Stimulated activated CD4-positive, alpha-beta T cell treated with anti-CD3 and anti-CD28 coated beads, Interleukin-2, amount 100 ng/mL, for 24 hours (primary cell): ENCODE measurements around the gene NCOA7.
"Not testable (repeated sequence)": the region's sequence is repeated elsewhere in the genome, so short reads cannot be mapped to it uniquely, and the experiment has no call there.

ENCODE experiments used
- DNase-seq, 2 donors: peaks; one replicate each; pipeline ENCODE4 v3.0.0-alpha.2; 2020

The NCOA7 gene

DNA sequence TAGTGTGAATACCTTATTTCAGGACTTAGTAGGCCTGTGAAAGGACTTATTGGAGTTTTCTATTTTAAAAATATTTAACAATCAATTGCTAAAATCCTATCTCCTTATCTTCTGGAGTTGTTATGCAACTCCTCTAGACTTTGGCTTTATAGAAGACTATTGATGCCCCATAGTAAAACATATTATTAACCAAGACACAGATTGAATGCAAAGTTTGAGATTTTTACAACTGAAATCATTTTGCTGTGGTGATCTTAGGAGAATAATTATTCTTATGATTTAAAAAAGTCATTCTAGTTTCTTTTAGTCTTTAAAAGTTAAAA lies 36.9 kb upstream of the NCOA7 start:
- DNase-seq: no peak

DNA sequence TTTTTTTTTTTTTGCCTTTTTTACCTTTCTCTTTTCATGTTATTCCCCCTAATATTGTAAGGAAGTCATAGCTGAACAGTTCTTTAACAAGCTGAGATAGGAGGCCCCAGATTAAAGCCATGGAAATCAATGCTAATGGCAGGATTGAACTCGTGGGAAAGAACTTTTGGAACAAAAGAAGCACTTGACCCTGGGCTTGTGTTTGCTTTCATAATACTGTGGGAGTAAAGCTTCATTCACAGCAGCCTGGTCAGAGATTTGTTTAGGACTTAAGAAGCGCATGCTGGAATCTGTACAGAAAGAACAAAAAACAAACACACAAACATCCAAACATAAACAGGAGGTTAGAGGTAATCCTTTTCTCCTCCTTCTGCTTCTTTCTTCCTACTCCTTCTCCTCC lies 36.2 kb upstream of the NCOA7 start:
- DNase-seq: no peak

DNA sequence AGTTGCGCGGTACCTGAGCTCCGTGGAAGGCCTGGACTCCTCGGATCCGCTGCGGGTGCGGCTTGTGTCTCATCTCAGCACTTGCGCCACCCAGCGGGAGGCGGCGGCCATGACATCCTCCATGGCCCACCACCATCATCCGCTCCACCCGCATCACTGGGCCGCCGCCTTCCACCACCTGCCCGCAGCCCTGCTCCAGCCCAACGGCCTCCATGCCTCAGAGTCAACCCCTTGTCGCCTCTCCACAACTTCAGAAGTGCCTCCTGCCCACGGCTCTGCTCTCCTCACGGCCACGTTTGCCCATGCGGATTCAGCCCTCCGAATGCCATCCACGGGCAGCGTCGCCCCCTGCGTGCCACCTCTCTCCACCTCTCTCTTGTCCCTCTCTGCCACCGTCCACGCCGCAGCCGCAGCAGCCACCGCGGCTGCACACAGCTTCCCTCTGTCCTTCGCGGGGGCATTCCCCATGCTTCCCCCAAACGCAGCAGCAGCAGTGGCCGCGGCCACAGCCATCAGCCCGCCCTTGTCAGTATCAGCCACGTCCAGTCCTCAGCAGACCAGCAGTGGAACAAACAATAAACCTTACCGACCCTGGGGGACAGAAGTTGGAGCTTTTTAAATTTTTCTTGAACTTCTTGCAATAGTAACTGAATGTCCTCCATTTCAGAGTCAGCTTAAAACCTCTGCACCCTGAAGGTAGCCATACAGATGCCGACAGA lies 31.4 kb upstream of the NCOA7 start:
- peak in 1 of 2 donors; percentile 16 for DNase-seq

DNA sequence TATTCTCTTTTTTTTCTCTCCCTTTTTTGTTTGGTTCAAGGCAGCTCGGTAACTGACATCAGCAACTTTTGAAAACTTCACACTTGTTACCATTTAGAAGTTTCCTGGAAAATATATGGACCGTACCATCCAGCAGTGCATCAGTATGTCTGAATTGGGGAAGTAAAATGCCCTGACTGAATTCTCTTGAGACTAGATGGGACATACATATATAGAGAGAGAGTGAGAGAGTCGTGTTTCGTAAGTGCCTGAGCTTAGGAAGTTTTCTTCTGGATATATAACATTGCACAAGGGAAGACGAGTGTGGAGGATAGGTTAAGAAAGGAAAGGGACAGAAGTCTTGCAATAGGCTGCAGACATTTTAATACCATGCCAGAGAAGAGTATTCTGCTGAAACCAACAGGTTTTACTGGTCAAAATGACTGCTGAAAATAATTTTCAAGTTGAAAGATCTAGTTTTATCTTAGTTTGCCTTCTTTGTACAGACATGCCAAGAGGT lies 30.8 kb upstream of the NCOA7 start:
- DNase-seq: no peak

DNA sequence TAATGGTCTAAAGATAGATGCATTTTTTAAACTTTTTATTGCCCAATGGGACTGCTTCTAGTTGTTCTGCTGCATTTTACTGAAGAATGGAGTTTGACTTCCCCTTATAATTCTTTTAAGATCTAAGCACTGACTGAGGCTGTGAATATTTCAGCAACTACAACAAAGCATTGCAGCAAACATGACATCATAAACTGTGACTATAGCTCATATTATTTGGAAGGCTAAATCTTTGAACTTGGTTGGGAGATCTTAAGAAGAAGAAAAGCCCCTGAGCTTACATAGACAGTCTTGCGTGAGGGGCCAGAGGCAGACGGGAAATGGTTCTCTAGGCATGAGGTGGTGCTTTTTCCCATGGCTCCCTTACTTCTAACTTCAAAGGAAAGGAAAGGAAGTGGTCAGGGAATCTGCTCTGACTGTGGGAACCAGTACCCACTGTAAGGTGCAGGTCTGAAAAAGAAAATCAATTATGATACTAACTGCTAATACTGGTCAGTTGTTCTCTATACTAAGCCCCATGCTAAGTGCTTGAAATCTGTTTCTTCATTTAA lies 26.6 kb upstream of the NCOA7 start:
- no peak for DNase-seq

DNA sequence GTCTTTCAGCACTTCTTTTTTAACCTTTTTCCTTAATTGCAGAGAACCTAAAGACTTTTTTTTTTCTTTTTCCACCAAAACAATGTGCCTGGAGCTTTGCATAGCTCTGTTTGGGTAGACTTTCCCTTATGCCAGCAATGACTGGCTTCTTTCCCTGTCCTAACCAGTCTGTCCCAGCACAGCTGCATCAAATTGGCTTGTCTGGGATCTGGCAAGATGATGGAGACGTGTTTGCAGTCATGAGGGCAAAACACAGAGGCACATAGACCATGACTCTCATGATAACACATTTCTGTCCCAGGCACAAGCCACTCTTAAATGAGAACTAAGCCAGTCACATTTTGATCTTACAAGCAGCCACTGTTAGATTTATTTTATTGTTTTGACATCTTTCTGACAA lies 24.8 kb upstream of the NCOA7 start:
- DNase-seq: no peak

DNA sequence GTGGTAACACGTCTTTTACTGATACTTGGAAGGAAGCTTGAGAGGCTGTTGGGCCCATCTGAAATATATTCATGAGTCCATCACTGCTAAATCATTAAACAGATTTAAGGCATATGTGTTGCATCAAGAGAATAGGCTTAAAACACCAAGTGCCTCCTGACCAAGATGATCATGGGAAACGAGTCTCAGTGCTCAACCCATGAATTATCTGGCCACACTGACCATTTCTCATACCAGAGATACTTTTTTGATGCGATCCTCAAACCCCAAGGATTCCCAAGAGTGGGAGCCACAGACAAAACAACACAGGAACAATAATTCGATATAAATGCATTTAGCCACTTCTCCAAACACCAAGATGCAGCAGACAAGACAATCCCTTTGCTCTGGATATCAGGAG lies 24.1 kb upstream of the NCOA7 start:
- DNase-seq: no peak

DNA sequence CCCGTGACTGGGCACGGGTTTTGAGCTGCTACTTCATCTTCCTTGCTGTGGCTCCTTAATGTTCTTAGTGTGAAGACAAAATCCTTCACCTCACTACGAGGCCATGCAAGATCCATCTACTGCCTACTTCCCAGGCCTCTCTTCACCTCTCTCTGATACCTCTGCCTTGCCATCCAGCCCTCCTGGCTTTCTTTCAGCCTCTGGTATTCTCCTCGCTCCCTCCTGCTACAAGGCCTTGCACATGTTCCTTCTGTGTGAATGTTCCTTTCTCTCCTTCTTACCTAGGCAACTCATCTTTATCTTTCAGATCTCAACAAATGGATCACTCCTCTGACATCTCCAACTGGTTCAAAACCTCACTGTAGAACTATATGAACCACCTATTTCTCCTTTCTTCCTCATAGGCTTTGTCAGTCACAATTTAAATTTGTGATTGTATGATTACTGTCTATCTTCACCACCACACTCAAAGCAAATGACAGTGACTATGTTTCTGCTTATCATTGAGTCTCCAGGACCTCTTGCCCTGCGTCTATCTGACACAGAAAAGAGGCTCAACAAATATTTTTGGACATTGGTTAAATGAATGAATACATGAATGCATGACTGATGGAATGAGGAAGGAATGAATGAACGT lies 21.5 kb upstream of the NCOA7 start:
- DNase-seq: no peak

DNA sequence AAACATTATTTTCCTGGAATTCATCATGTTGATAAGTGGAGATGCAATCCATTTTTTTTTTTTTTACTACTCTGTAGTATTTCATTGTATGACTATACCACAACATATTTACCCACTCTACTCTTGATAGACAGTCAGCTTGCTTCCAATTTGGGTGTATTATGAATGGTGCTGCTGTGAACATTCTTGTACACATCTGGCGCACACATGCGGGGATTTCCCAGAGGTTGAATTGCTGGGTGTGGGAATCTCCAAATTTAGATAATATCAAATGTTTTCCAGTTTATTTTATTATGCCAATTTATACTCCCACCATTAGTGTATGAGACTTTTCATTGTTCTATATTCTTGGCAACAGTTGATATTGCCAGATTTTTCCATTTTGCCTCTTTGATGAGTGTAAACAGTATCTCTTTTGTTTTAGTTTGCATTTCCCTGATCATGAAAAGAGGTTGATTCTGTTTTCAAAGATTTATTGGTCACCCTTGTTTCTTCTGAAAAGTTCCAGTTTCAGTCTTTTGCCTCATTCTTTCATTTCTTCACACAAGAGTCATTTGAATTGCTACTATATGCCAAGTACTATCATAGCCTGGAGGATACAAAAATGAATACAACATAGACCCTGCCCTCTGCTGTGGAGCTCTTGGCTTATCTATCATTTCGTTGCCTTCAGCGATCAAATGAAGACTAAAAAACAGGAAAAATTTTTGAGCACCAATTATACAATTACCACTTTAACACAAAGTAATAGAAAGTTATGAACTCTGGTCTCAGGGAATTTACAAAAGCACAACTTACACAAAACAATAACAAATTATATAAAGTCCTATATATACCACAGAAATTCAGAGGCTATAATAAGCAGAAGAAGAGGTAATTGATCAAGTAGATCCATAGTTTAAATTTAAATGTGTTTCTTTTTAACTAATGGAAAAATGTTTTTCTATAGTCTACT lies 17.1 kb upstream of the NCOA7 start:
- DNase-seq: no peak

DNA sequence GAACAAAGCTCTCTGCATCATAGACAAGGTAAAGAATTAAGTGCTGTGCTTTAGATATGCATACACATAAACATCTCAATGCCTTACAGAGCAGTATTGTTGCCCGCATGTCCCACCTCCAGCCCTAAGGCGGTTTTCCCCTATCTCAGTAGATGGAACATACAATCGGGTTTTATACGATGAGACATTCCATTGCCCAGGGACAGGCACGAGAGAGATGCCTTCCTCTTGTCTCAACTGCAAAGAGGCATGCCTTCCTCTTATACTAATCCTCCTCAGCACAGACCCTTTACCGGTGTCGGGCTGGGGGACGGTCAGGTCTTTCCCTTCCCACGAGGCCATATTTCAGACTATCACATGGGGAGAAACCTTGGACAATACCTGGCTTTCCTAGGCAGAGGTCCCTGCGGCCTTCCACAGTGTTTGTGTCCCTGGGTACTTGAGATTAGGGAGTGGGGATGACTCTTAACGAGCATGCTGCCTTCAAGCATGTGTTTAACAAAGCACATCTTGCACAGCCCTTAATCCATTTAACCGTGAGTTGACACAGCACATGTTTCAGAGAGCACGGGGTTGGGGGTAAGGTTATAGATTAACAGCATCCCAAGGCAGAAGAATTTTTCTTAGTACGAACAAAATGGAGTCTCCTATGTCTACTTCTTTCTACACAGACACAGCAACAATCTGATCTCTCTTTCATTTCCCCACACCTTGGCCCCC lies 14.5 kb upstream of the NCOA7 start:
- DNase-seq: not testable (repeated sequence)

DNA sequence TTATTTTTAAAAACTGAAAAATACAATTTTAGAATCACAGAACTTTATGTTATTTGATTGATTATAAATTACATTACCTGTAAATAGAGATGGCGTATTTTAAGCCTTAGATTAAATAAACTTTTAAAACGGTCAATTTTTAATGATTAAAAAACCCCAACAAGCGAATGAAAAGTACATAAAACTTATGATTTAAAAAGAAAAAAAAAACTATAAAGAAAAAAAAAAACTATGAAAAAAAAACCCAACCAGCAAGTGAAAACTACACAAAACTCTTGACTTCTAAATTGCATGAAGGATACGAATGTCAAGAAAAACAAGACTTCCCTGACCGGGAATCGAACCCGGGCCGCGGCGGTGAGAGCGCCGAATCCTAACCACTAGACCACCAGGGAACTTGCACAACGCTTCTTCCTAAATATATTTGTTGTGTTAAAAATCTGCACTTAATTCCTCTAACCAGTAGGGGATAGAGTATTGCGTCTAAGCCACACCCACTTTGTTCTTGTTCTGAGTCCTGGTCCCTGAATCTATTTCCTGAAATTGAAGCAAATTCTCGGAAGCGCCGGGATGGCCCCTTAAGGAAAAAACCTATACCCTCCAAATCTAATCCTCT lies 10.7 kb upstream of the NCOA7 start:
- DNase-seq: peak; percentile 88 to 91

DNA sequence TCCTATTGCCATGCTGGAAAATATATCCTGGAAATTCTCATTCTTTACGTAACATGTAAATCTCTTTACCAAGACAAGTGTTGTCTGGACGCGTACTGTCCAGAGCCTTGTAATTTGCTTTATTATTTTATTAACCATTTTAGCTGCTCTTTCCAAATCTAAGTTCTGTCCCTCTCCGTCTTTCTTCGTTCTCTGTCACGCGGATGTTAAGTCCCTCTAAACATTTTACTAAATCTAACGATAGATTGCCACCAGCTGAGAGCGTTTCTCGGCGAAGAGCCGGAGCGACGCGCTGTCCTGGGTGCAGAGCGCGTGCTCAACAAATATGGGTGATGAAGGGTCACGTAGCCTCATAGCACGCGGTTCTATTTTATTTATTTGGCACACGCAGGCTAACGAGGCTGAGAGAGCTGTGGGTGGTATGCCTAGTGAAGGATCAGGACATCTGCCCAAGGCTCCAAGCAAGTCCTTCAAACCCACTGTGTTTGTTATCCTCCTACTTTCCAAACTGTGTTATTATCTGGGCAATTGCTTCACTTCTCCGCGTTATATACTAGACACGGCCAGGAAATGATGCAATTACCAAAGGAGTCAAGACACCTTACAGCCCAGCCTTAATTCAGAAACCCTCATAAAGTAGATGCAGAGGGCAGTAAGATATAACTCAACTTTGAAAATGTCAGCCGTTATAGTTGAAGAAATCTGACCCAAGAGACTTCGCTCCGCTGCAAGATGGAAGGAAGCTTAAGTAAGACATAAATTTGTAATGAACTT lies 10.0 kb upstream of the NCOA7 start:
- peak; percentile 52 to 64 for DNase-seq

DNA sequence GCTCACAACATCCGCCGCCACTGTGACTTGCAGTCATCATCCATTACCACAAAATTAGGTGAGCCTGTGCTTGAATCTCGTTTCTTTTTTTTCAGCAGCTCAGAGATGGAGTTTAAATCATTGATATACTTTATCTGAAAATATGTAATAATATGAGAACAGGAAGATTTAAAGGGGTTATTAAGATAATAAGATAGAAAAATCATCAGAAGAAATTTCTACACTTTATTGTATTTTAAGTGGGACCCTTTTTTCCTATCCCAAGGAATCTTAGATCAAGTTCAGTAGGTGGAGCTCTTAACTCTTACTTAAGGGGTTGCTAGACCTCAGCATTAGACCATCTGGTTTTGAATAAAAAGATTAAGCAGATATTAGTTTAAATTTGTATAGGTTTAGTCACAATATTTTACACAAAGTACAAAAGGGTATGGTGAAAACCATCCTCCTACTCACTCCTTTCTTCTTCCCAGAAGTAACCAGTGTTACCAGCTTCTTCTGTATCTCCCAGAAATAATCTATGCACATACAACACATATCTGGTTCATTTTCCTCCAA lies 9.4 kb upstream of the NCOA7 start:
- peak in 1 of 2 donors; percentile 53 for DNase-seq

DNA sequence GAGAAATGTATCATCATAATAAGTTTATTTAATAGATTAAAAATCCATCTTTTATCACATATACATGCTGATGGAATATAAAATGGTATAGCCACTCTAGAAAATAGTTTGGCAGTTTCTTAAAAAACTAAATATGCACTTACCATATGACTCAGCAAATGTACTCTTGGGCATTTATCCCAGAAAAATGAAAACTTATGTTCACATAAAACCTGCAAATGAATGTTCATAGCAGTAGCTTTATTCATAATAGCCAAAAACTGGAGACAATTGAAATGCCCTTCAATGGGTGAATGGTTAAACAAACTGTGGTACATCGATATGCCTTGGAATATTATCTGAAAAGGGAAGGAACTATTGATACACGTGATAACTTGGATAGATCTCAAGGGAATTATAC lies 6.4 kb upstream of the NCOA7 start:
- DNase-seq: no peak

DNA sequence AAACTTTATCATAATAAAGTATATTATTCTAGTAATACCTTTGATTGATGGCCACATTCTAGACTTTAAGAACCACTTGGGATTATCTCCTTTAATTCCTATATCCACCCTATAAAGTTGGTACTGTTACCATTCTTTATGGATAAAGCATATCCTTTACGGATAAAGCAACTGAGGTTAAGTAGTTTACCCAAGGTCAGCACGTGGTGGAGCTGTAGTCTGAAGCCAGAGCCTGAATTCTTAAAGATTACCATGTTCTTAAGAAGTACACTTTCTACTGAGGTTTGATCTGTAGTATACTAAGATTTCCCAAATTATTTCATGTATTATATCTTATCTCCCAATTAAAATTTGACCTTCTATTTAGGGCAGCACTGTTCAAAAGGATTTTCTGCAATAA lies 3.0 kb upstream of the NCOA7 start:
- no peak for DNase-seq

DNA sequence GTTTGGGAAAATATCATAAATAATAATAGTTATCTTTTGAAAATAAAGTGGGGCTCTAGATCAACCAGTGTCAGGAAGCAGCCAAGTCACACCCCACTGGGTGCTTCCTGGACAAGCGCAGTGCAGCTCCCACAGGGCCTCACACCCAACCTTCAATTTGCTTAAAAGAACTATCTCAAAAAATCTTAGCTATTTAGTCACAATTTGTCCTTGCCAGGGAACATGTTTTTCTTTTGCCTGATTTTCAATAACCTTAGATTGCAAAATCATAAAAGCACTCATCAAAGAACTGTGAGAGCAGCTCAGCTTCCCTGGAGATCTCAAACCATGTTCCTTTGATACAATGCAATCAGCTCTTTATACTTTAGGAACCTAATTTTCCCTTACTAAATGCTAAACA lies 1.6 kb upstream of the NCOA7 start:
- DNase-seq: no peak

DNA sequence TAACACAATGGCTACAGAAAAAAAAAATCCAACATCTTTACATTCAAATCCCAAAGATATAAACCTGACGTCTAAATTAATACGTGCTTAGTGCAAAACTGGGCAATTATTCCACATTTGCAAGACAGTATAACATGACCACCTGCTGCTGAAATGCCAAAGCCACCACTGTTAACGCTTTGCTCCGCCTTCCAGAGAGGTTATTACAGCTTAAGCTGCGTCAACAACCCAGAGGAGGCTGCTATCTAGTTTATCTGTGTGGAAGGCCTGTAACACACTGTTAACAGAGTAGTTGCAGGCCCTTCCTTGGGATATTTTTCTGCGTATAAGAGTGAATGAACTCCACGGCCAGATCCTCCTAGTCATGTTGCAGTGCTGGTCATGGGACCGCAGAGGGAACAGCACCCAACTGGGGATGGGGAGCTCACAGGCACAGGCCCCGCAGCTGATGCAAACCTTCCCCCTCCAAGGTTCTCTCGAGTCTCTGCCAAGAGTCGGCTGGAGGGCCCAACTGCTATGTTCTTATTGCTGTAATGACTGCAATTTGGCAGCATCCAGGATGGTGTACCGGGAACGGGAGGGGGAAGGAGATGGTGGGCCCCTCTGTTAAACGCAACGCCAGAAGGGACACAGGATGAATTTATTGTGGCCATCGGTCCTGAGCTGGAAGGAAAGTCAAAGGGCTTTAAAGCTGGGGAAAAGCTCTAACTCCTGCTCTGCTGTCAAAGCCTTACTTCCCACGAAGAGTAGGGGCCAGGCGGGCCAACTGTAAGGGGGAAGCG lies 993 bp upstream of the NCOA7 start:
- DNase-seq: peak; percentile 41 to 50

DNA sequence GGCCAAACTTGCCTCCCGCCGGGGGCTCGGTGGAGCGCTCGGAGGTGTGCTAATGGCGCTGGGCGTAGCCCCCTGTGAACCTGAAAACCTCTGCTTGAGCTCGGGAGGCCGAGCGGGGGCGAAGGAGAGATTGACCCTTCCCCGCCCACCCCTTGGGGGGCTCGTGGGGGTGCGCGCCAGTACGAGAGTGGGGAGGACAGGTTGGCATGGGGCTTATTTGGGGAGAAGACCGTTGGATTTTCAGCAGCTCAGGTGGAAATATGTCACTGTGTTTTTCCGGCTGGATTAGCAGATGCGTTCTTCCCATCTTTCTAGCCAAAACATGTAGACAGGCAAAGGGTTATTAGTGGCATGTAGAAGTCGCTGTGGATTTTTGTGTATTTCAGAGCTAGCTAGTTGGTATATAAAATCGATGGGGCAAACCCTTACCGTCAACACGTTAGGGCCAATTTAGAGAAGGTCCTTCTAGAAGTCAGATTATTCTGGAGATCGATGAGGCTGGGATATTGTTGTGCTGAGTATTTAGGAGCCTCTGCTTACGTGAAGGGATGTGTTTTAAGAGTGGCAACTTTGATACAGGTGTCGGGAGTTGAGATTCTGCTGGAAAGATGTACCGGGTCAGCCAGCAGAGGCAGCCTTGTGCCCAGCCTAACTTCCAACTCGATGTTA lies 525 bp downstream of the NCOA7 start:
- DNase-seq: peak; percentile 44 to 45

DNA sequence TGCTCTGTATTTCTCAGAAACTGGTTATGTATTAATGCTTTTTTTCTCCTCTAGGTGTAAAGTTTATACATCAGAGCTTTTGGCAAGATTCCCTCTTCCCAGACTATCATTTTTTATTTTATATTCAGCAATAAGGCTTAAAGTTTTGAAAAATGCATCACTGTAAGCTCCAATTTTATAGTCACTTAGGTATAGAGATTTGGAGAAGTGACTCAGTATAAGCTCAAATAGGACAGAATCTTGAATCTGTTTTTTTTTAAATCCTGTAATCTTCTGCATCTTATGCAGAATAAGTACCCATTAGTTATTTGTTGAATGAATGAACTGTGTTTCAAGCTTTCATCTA lies 1.0 kb downstream of the NCOA7 start:
- no peak for DNase-seq

DNA sequence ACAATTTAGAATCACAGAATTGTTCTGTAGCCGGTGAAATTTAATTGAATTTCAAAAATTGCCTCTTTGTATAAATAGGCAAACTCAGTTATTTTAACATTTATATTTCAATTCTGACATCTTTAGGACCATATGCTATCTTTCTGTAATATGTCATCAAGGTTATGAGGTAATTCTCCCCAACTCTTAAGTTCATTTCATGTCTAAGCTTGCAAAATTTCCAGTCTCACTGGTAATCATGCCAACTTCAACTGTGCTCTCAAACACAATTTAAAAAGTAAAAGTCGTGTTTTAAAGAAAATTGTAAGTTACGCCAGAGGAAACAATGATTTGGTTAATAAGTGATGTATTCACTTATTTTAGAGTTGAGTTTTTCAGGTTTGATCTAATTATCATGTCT lies 1.4 kb downstream of the NCOA7 start:
- no peak for DNase-seq
